C4-2B (cell line): ENCODE results near the gene R3HDM4.

ENCODE experiments used
- ZFX ChIP-seq: fragments of 450-650 bp; IDR thresholded peaks from 2 replicates; pipeline ENCODE4 v1.6.1; 2017
- TF ChIP-seq, protein P1 (sequence below): fragments of 450-650 bp; conservative IDR thresholded peaks from 2 replicates; pipeline ENCODE4 v1.5.1; 2017; ENCODE audit warnings: mild to moderate bottlenecking

- TF ChIP-seq, protein P1, sequence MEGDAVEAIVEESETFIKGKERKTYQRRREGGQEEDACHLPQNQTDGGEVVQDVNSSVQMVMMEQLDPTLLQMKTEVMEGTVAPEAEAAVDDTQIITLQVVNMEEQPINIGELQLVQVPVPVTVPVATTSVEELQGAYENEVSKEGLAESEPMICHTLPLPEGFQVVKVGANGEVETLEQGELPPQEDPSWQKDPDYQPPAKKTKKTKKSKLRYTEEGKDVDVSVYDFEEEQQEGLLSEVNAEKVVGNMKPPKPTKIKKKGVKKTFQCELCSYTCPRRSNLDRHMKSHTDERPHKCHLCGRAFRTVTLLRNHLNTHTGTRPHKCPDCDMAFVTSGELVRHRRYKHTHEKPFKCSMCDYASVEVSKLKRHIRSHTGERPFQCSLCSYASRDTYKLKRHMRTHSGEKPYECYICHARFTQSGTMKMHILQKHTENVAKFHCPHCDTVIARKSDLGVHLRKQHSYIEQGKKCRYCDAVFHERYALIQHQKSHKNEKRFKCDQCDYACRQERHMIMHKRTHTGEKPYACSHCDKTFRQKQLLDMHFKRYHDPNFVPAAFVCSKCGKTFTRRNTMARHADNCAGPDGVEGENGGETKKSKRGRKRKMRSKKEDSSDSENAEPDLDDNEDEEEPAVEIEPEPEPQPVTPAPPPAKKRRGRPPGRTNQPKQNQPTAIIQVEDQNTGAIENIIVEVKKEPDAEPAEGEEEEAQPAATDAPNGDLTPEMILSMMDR: no peak
- no peak for TF ChIP-seq ZFX
Measured at GRCh38 chr19:897442-898039, 15.5 kb downstream of the R3HDM4 start.
